Heart left ventricle (tissue), 13 donors: ENCODE data around the gene BPHL.

Experiments
- POLR2A ChIP-seq, 2 donors: fragments of 450-650 bp; IDR thresholded peaks; one replicate each; pipeline ENCODE4 v1.6.1; 2017; ENCODE audit warnings: antibody characterized with exemption in 2 of 2, mild to moderate bottlenecking in 2 of 2, moderate library complexity in 2 of 2
- TF ChIP-seq, protein P1 (sequence below), 12 donors: fragments of 200-600 bp; sonication (generic) in 4 of 12; IDR thresholded peaks; one replicate each; pipeline versions ENCODE4 v1.5.0 to v1.8.0; 2018 to 2022; ENCODE audit warnings: antibody characterized with exemption in 12 of 12, mild to moderate bottlenecking in 5 of 12
- donor health status: ischemic (EF 13 %, LVEDD 7.1; RV severe dilation, severe dysfunction).
- donor health status: DM: no; HTN: yes; CAD: no.
- donor health status: DM: no; HTN: no; CAD: no.
- donor health status: ischemic (EF 25% LVEDD 6.9; RV normal size, moderate dysfunction).
- donor health status: ischemic (EF 25% LVEDD 5.7; RV mildly dilated, moderate dysfunction).
- donor health status: ischemic (EF 35%, LVEDD 5.7; RV mildly dilated, moderate dysfunction).
- donor health status: nonischemic (EF 11% LVEDD 7.7; RV severe dilation, severe dysfunction).
- donor health status: DM: yes; HTN: yes; CAD: no.
- donor health status: PGD.
- donor health status: ischemic (EF 29% LVEDD 5.4; RV normal size, mild dysfunction).
- donor health status: nonischemic (EF 23%, LVEDD 6.1; RV moderate dilation, normal function).

GRCh38 chr6:3094815-3095214, 23.7 kb upstream of the BPHL start:
- TF ChIP-seq, protein P1, sequence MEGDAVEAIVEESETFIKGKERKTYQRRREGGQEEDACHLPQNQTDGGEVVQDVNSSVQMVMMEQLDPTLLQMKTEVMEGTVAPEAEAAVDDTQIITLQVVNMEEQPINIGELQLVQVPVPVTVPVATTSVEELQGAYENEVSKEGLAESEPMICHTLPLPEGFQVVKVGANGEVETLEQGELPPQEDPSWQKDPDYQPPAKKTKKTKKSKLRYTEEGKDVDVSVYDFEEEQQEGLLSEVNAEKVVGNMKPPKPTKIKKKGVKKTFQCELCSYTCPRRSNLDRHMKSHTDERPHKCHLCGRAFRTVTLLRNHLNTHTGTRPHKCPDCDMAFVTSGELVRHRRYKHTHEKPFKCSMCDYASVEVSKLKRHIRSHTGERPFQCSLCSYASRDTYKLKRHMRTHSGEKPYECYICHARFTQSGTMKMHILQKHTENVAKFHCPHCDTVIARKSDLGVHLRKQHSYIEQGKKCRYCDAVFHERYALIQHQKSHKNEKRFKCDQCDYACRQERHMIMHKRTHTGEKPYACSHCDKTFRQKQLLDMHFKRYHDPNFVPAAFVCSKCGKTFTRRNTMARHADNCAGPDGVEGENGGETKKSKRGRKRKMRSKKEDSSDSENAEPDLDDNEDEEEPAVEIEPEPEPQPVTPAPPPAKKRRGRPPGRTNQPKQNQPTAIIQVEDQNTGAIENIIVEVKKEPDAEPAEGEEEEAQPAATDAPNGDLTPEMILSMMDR (IDR thresholded peaks at IDR 0.05), result no peak
- TF ChIP-seq POLR2A (IDR thresholded peaks at IDR 0.05), result no peak
